GM18526 (cell line): ENCODE results near the gene FGF5.

Experiments used
- POLR2A ChIP-seq: IDR thresholded peaks from 3 replicates; pipeline ENCODE4 v1.6.1; 2011; ENCODE audit not compliant: insufficient read length; ENCODE audit errors: extremely low read depth

The FGF5 gene

DNA sequence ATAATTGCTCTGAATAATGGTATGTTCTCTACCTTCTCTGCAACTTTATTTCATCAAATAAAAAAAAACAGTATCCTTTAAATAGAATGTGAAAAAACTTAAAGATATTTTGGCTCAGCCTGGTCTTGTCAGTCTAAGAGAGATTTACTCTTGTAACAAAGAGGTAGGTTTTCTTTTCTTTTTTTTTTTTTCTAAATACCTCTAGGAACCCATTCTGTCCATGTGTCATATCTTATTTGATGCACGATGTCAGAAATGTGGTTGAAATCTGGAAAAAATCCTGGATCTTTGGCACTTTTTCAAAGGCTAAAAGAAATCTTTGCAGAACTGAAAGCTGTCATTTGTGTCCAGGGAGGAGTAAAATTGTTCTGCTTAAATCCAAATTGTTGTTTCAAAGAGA, 17.3 kb upstream of the FGF5 start:
- TF ChIP-seq POLR2A, result no peak

DNA sequence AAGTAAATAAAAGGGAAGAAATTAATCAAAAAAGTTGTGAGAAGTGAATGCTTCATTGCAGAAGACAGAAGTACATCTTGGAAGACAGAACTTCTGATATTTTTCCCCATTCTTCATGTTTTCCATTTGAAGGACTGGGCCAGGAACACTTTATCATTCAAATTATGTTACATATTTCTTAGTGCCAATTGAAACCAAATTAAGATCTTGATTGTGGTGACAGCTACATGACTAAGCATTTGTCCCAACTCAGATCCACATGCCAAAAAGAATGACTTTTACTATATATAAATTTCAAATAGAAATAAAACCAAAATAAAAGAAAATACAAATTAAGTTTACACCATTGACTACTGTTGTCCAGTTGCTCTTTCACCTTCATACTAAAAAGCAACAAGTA, 14.0 kb upstream of the FGF5 start:
- no peak for TF ChIP-seq POLR2A

DNA sequence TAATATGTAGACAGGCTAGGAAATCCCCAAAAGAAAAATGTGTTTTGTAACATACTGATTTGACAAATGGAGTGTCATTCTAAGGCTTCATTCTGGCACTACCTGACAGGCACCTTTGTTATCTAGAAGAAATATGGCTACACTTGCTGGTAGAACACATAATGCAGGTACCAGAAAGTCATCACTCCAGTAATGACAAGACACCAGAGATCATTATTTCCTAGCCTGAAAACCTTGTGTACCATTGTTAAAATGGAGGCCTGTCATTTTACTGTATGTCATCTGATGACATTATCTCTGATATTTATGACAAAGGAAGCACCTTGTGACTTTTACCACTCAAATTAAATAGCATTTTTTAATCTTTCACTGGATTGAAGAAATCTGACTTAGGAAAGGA, 13.5 kb upstream of the FGF5 start:
- no peak for TF ChIP-seq POLR2A

DNA sequence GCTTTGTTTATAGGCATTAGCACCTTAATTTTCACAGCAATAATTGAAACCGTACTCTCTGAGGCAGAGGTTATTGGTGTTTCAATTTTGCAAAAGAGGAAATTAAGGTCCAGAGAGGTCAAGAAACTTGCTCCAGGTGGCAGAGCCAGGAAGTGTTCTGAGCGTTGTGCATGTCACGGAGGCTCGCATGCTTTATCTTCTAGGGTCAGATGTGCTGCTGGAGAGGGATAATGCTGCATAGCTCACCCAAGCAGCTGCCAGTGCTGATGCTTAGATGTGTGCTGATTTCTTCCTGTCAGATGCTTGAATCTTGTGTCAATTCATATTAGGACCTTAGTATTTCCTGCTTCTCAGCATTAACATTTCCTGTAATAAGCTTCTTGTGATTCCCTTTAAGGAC, 13.0 kb upstream of the FGF5 start:
- no peak for TF ChIP-seq POLR2A

DNA sequence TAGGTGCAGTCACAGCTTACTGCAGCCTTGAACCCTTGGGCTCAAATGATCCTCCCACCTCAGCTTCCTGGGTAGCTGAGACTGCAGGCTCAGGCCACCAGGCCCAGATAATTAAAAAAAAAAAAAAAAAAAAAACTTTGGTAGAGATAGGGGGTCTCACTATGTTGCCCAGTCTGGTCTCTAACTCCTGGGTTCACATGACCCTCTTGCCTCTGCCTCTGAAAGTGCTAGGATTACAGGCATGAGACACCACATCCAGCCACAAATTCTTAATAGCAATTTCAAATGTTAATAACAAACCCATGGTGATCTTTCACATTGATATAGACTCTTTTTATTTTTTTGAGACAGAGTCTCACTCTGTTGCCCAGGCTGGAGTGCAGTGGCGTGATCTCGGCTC, 12.3 kb upstream of the FGF5 start:
- no peak for TF ChIP-seq POLR2A

DNA sequence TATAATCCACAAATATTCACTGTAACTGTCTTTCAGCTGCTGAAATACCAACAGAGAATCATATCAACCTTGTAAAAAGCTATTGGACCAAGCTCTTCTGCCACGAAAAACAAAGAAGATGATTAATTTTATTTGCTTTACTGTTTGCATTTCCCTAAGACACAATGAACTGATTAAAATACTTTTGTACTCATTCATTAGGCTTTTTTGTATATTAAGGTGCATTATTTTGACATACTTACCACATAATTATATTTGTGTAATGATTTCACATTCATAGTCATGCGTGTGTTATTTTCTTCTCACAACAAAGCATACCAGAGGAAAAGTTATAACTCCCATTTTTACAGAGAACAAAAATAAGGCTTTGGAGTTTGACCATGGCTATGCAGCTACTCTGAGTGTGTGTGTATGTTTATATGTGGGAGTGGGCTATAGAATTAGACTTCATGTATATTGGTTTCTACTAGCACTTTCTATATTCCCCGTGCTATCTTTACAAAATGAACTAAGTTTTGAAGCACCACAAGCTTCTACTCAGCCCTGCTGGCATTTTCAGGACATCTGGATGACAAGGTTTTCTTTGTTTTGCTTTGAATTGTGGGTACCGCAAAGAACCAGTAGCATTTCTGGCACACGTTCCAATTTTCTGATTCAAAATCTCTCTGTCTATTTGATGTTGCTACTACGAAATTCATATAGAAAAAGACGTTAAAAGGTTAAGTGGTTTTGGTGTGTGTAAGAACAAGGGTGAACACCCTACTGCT, 11.0 kb upstream of the FGF5 start:
- TF ChIP-seq POLR2A, result no peak

DNA sequence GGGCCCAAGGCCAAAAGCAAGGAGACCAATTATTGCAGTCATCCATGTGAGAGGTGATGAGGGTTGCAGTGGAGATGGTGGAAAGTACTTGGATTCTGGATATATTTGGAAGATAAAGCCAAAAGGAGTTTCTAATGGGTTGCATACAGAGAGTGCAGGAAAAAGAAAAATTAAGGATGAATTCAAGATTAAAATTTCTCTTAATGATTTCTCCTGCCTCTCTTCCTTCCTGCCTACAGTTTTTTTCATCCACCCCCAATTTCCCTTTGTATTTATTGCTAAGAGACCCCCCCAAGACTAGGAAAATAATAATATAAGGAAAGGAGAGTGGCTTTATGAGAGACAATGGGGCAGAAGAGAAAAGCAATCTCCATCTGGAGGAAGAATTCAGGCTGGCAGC, 8.6 kb upstream of the FGF5 start:
- no peak for TF ChIP-seq POLR2A

DNA sequence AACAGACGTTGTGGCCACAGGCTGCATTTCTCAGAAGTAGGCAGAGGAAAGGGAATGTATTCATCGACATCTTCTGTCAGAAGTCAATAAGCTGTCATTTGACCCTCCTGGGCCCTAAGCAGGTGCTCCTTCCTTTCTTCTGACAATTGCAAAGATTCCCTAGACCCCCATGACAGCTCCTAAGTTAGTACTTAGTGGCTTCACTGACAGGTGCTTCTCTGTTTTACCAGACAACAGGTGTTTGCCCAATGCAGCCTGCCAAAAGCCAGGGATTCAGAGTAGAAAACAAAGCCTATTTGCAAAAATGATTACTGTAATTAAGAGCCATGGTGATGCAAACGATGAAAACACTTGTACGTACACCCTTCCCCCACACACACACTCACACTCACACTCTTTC, 7.5 kb upstream of the FGF5 start:
- no peak for TF ChIP-seq POLR2A

DNA sequence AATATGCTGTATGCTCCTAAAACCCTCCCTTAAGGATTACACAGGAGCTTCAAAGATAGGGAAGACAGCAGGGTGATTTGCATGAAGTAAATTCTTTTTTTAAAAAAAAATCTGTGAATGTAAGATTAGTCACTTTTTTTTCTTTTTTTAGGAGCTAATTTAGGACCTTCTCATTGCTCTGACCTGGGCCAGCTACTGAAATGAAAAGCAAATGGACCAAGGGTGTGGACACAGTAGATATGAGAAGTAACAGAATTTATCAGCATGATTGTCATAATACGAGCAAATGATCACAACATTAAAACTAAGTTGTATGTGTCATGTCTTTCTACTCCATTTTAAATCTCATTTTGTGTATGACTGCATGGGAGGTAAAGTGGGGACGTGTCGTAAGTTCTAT, 6.6 kb upstream of the FGF5 start:
- no peak for TF ChIP-seq POLR2A

DNA sequence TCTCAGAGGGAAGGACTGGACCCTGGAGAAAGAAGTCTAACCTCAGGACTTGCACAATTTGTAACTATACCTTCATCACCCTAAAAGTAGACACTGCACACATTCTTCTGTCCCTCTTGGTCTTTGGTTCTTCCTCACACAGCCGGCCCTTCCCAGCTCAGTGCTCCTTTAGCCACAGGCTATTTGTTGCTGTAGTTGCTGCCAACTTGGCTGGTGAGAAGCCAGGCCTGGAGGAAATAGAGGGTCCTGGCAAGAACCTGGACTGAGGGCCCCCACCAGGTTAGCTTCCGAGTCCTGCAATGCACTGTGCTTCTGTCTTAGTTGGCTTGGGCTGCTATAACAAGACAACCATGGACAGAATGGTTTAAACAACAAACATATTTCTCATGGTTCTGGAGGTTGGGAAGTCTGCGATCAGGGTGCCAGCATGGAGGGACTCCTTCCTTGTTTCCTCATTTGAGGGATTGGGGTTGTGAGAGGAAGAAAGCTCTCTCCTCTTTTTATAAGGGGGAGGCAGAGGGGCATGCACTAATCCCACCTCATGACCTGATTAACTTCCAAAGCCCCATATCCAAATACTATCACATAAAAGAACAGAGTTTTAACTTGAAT, 4.4 kb upstream of the FGF5 start:
- no peak for TF ChIP-seq POLR2A

DNA sequence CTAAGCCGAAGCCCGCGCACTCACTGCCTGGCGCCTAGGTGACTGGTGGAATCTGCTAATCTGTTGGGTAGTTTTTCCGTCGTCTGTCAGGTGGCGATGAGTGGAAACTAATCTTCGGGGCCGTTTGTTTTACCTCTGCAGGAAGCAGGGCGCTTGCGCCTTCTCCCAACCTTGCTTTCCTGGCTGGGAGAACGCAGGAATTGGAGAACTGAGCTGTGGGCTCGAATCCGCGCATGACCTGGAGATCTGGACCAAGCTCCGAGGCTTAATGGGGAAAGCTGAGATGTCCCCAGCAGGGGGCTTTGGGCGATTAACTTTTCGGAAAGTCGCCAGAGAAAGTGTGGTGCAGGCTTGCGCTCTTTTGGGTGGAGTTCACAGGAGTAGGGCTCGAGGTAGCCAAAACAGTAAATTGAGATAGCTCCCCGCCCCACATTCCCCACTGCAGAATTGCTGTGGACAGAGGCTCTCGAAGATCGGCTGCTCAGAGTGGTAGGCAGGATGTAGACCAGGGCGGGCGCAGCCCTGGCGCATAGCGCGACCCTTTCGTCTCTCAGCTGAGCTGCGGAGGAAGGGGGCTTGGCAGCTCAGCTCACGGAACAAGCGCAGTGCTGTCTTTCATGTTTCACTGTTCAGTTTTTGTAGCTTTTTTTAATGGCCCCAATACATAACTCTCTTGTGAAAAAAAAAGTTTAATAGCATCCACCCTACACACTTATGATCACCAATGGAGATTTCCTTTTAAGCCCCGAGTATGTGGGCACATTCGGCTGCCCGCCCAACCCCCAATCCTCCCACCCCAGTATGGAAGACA, 2.7 kb upstream of the FGF5 start:
- no peak for TF ChIP-seq POLR2A

DNA sequence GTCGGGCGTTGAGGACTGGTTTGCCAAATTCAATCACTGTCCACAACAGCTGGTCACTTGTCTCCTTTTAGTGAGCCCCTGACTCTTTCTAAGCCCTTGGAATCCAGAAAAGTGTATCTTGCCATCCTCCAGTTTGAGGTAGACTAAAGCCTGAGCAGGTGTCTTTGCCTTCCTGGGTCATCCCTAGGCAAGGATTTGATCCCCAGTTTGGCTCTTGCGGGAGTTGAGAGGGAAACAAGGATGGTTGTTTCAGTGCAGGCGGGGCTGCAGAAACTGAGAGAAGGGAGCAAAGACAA, 2.2 kb upstream of the FGF5 start:
- no peak for TF ChIP-seq POLR2A

DNA sequence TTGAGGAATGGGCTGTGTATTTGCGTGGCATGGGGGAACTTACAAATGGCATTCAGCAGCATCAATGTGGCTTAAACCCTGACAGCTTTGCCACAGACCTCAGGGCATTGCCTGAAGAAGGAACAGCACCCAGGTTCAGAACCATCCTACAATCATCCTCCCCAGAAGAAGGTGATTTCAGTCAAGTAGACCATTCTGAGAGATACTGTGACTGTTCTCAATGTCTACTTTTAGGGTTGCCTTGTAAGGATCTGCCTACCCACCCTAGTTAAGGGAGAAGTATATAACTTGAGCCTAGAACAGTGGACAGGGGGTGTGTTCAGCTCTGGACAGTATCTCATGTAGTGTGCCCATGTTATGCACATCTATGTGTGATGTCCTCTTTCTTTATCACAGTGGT, 1.6 kb upstream of the FGF5 start:
- TF ChIP-seq POLR2A, result no peak

DNA sequence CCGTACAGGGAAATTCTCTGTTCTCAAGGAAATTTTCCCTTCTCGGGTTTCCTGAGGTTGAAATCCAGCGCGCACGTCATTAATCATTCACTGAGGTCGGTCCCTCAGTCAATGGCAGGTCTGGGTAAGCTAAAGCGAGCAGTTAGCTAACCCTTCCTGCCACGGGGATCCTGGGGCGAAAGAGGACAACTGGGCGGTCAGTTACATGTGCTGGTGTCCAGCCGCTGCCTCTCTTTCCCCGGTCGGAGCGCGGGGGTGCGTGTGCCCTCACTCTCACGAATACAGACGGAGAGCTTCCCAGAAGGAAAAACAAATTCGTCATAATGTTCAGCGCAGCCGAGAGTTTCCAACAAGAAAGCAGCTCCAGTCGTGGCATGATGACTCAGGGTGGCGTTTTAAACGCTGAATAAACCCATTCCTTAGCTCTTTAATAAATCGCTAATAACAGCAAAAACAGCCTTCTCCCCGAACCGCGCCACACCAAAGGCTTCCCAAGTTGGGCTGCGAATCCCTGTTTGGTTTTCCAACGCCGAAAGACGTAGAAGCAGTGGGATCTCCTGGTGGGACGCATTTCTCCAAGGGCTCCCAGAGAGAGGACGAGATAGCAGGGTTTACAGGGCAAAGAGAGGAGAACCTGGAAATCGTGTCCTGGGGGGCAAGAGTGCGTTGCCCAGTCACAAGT, 752 bp upstream of the FGF5 start:
- no peak for TF ChIP-seq POLR2A

DNA sequence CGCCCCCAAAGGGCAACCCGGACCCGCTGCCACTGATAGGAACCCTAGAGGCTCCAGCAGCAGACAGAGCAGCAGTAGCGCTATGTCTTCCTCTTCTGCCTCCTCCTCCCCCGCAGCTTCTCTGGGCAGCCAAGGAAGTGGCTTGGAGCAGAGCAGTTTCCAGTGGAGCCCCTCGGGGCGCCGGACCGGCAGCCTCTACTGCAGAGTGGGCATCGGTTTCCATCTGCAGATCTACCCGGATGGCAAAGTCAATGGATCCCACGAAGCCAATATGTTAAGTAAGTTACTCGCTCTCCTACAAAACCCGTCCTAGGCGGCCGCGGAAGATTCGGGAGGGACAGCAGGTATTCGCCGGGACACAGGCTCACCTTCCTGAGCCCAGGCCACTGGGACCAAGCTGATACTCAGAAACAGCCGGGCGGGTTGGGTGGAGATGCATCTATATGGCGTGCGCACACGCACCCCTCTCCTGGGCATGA, 477 bp downstream of the FGF5 start:
- TF ChIP-seq POLR2A, result no peak
